Adrenal gland (tissue), 12 donors: ENCODE measurements around the gene STAB2. TPM values are rescaled to one million over a fixed set of nuclear protein-coding genes. Genes with fewer than 3 reads are reported as not detected.
A peak's percentile ranks its signal among the peaks of the same experiment; 100 is the strongest.

Source experiments
- DNase-seq, 7 donors: peaks; one replicate each; pipeline ENCODE4 v3.0.0-alpha.2; 2019 to 2020
- H3K27ac ChIP-seq, 5 donors: fragments of 200-600 bp; sonication (generic) in 4 of 5; 1 replicate in 3 of 5; 2 replicates in 2 of 5; pipeline versions ENCODE4 v1.5.1 to v1.8.0; 2016 to 2020; ENCODE audit warnings: mild to moderate bottlenecking in 1 of 5
- H3K27me3 ChIP-seq: fragments of 200-600 bp; 2 replicates; pipeline ENCODE4 v1.8.0; 2021
- H3K36me3 ChIP-seq, 2 donors: fragments of 200-600 bp; replicated peaks in 1 of 2; 1 replicate in 1 of 2; 2 replicates in 1 of 2; pipeline versions ENCODE4 v1.5.1 to v1.8.0; 2018 to 2022
- H3K4me1 ChIP-seq, 2 donors: fragments of 200-600 bp; replicated peaks in 1 of 2; 1 replicate in 1 of 2; 2 replicates in 1 of 2; pipeline versions ENCODE4 v1.5.1 to v1.8.0; 2018 to 2021
- H3K4me3 ChIP-seq, 4 donors: fragments of 200-600 bp; sonication (generic) in 3 of 4; one replicate each; pipeline ENCODE4 v1.5.1; 2016 to 2018
- H3K9me3 ChIP-seq, 3 donors: fragments of 200-600 bp; sonication (generic) in 1 of 3; replicated peaks in 1 of 3; 1 replicate in 2 of 3; 2 replicates in 1 of 3; pipeline versions ENCODE4 v1.5.1 to v1.8.0; 2016 to 2021
- CTCF ChIP-seq, 6 experiments: fragments of 450-650 bp in 4 of 6; fragments of 200-600 bp in 2 of 6; sonication (generic) in 1 of 6; IDR thresholded peaks; 1 replicate in 5 of 6; 2 replicates in 1 of 6; pipeline versions ENCODE4 v1.5.1 to v1.8.0; 2016 to 2021; ENCODE audit warnings: antibody characterized with exemption in 6 of 6, mild to moderate bottlenecking in 2 of 6, moderate library complexity in 1 of 6
- POLR2A ChIP-seq, 2 donors: fragments of 450-650 bp; IDR thresholded peaks; one replicate each; pipeline ENCODE4 v1.6.1; 2017; ENCODE audit warnings: antibody characterized with exemption in 2 of 2, mild to moderate bottlenecking in 2 of 2, moderate library complexity in 1 of 2
- WGBS, 4 donors: extraction: QIAGEN DNeasy Blood & Tissue Kit in 2 of 4; methylation state at CpG; one replicate each; pipeline versions ENCODE4 v1.1.5 to v1.1.7; 2013 to 2017; 5-methylcytosine and 5-hydroxymethylcytosine counted together
- intact Hi-C, 2 donors: fragments of 100-400 bp; cut with DNase I; formaldehyde crosslinking; loops; one replicate each; pipeline versions ENCODE4 v1.14.1 to v1.15.0; 2022 to 2023
- polyA plus RNA-seq, 3 donors: library from polyadenylated mRNA; stranded (reverse); fragments of 200-250 nt in 2 of 3; fragments of 350-450 nt in 1 of 3; fragmentation: Illumina TruSeq in 1 of 3; extraction: RNeasy Lipid Tissue Mini Kit (QIAGEN cat#74804) in 1 of 3; gene quantifications; one replicate each; pipeline ENCODE4 v1.2.3, GENCODE V29; 2013 to 2014
- total RNA-seq, 9 donors: library from RNA; depleted of rRNA in 4 of 9; stranded (reverse); fragments of >200 nt in 4 of 9; fragments of 120-200 nt in 1 of 9; fragmentation: NEBNext Ultra II Directional in 1 of 9; extraction: Animal tissue kit (Norgen Biotek cat#: 25700) in 1 of 9; gene quantifications; one replicate each; pipeline versions ENCODE4 v1.1.0 to v1.2.4, GENCODE V29; 2013 to 2023
- donor health status: healthy with polysubstance abuse.
- donor health status: Bipolar disorder and iron deficiency.
- donor health status: DM: yes; HTN: yes; CAD: no.
- donor health status: DM: no; HTN: no; CAD: no.
- donor health status: DM: no; HTN: no; CAD: no.
- donor health status: DM: yes; HTN: yes; CAD: no.

STAB2 gene
- total and polyA plus RNA-seq, 12 donors, result 0.02 to 2.1 (median 0.27) TPM; not detected in 1

GRCh38 chr12:103572312-103573045 is 14.6 kb upstream of the STAB2 start:
- intact Hi-C loops, result loop anchor here in 1 of 2 donors (10.0 kb wide), 1 partner anchor 62 kb away; no protein-coding TSS in a partner anchor

DNA sequence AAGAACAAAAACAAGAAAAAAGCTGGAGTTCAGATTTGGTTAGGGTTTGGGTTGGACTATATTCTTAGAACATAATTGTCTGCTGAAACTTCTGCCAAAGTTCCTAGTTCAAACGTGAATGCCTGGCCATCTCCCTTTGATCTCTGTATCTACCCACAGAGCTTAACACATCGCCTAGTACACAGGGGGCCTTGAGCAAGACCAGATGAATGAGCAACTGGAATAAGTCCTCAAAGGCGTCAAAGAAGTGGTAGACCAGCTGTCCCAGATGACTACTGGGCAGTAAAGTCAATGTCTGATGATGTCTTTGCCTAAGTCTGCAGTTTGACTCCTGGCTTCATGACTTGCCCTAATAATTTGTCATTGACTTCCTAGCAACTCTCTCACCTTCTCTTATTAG is 13.9 kb upstream of the STAB2 start:
- Histone ChIP-seq H3K4me1 (no peaks in the 10 kb centered on the region), H3K36me3 (no peaks in the 10 kb centered on the region), H3K9me3 (no peaks in the 10 kb centered on the region), H3K4me3 (no peak overlapping the region), H3K27ac (no peak overlapping the region), H3K27me3 (peaks cover 7% of the 10 kb centered on the region)
- no peak for TF ChIP-seq CTCF (IDR thresholded peaks at IDR 0.05)
- TF ChIP-seq POLR2A (IDR thresholded peaks at IDR 0.05), result no peak
- intact Hi-C loops, result loop anchor here in 1 of 2 donors (10.0 kb wide), 1 partner anchor 62 kb away; no protein-coding TSS in a partner anchor
- DNase-seq, result no peak
- WGBS, 4 donors, result 37 to 61% (median 54%) methylated on average over 2 to 3 of the region's 3 CpGs

More at GRCh38 chr12:103572312-103573045, 14.6 kb upstream of the STAB2 start:
- peaks cover 7% of the 10 kb centered on the region for H3K27me3 ChIP-seq
- no peaks in the 10 kb centered on the region for H3K9me3 ChIP-seq
- no peak overlapping the region for H3K27ac ChIP-seq
- 74 to 80% (median 77%) methylated on average over 4 of the region's 4 CpGs for WGBS, 4 donors
- H3K4me3 ChIP-seq, result no peak overlapping the region
- TF ChIP-seq POLR2A (IDR thresholded peaks at IDR 0.05) (no peak), CTCF (IDR thresholded peaks at IDR 0.05) (no peak)
- H3K36me3 ChIP-seq, result no peaks in the 10 kb centered on the region
- no peak for DNase-seq
- no peaks in the 10 kb centered on the region for H3K4me1 ChIP-seq

- no peak overlapping the region for H3K27ac ChIP-seq
- no peaks in the 10 kb centered on the region for H3K27me3 ChIP-seq
- no peak overlapping the region for H3K4me3 ChIP-seq
- 60 to 90% (median 74%) methylated on average over 2 of the region's 2 CpGs for WGBS, 4 donors
- TF ChIP-seq POLR2A (IDR thresholded peaks at IDR 0.05) (no peak), CTCF (IDR thresholded peaks at IDR 0.05) (no peak)
- H3K36me3 ChIP-seq, result no peaks in the 10 kb centered on the region
- intact Hi-C loops, result loop anchor here in 1 of 2 donors (10.0 kb wide), 1 partner anchor 56 kb away; no protein-coding TSS in a partner anchor
- DNase-seq, result no peak
- H3K9me3 ChIP-seq, result no peaks in the 10 kb centered on the region
- H3K4me1 ChIP-seq, result no peaks in the 10 kb centered on the region
Measured at GRCh38 chr12:103578926-103579325, 8.1 kb upstream of the STAB2 start.

- Histone ChIP-seq H3K36me3 (no peaks in the 10 kb centered on the region), H3K4me3 (no peak overlapping the region), H3K4me1 (no peaks in the 10 kb centered on the region), H3K9me3 (no peaks in the 10 kb centered on the region), H3K27me3 (peaks cover 8% of the 10 kb centered on the region), H3K27ac (no peak overlapping the region)
- DNase-seq, result peak in 1 of 7 donors; percentile 14
- TF ChIP-seq POLR2A (IDR thresholded peaks at IDR 0.05), result no peak
- no peak for TF ChIP-seq CTCF (IDR thresholded peaks at IDR 0.05)
- 38 to 67% (median 52%) methylated on average over 1 of the region's 1 CpG for WGBS, 4 donors
- intact Hi-C loops, result no loop called here
Measured at GRCh38 chr12:103580026-103580425, 7.0 kb upstream of the STAB2 start.
